ENCODE data around the gene ETDC.

DNA sequence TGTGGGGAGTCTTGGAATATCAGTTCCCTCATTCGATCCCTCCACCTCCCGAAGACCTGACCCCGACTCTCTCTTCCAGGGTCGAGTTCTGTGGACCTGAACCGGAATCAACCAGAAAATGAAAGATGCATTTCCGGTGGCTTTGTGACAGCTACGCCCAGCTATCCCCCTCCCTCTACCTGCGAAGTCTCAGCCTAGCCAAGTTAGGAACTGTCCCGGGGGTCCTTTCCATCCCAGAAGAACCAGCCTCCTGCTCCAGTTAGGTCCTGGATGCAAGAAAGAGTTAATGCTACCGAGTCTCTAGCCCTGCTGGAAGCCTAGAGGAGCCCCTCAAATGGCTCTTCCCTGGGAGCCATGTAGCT, 13.4 kb upstream of the ETDC start:
- TF ChIP-seq, protein P1, sequence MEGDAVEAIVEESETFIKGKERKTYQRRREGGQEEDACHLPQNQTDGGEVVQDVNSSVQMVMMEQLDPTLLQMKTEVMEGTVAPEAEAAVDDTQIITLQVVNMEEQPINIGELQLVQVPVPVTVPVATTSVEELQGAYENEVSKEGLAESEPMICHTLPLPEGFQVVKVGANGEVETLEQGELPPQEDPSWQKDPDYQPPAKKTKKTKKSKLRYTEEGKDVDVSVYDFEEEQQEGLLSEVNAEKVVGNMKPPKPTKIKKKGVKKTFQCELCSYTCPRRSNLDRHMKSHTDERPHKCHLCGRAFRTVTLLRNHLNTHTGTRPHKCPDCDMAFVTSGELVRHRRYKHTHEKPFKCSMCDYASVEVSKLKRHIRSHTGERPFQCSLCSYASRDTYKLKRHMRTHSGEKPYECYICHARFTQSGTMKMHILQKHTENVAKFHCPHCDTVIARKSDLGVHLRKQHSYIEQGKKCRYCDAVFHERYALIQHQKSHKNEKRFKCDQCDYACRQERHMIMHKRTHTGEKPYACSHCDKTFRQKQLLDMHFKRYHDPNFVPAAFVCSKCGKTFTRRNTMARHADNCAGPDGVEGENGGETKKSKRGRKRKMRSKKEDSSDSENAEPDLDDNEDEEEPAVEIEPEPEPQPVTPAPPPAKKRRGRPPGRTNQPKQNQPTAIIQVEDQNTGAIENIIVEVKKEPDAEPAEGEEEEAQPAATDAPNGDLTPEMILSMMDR (conservative IDR thresholded peaks at IDR 0.05): no peak
- TF ChIP-seq EZH2 (IDR thresholded peaks at IDR 0.05; ENCODE audit: low read depth): no peak
